Ovary (tissue), 9 donors: Measurements from ENCODE around the gene XPNPEP2. TPM values are rescaled to one million over a fixed set of nuclear protein-coding genes. Genes with fewer than 3 reads are reported as not detected.

Experiments
- DNase-seq, 5 donors: peaks; one replicate each; pipeline ENCODE4 v3.0.0-alpha.2; 2019 to 2020
- H3K27ac ChIP-seq, 2 donors: fragments of 200-600 bp; one replicate each; pipeline versions ENCODE4 v1.5.1 to v1.8.0; 2019 to 2022
- H3K27me3 ChIP-seq: fragments of 200-600 bp; one replicate; pipeline ENCODE4 v1.8.0; 2022
- H3K36me3 ChIP-seq: fragments of 200-600 bp; sonication (generic); one replicate; pipeline ENCODE4 v1.5.1; 2019
- H3K4me1 ChIP-seq: one replicate; pipeline ENCODE4 v1.8.1; 2013; ENCODE audit warnings: mild to moderate bottlenecking, moderate library complexity; ENCODE audit not compliant: insufficient read depth
- H3K4me3 ChIP-seq: fragments of 200-600 bp; sonication (generic); one replicate; pipeline ENCODE4 v1.5.1; 2017
- H3K9me3 ChIP-seq, 2 donors: fragments of 200-600 bp in 1 of 2; sonication (generic) in 1 of 2; one replicate each; pipeline versions ENCODE4 v1.5.1 to v1.8.1; 2013 to 2019; ENCODE audit warnings: mild to moderate bottlenecking in 1 of 2, moderate library complexity in 1 of 2
- EP300 ChIP-seq: sonication (generic); formaldehyde crosslinking; IDR thresholded peaks from one replicate; pipeline ENCODE4 v1.6.1; 2017; ENCODE audit warnings: antibody characterized with exemption
- POLR2A ChIP-seq: fragments of 450-650 bp; IDR thresholded peaks from one replicate; pipeline ENCODE4 v1.6.1; 2017; ENCODE audit warnings: antibody characterized with exemption, mild to moderate bottlenecking, moderate library complexity
- WGBS, 3 donors: extraction: QIAGEN DNeasy Blood & Tissue Kit in 1 of 3; methylation state at CpG; one replicate each; pipeline versions ENCODE4 v1.1.5 to v1.1.7; 2013 to 2017; 5-methylcytosine and 5-hydroxymethylcytosine counted together
- intact Hi-C, 4 donors: fragments of 100-400 bp; cut with DNase I; formaldehyde crosslinking; loops; one replicate each; pipeline versions ENCODE4 v1.11.0 to v1.15.1; 2022 to 2023
- polyA plus RNA-seq, 2 donors: library from polyadenylated mRNA; stranded (reverse); fragments of 200-250 nt in 1 of 2; fragments of 350-450 nt in 1 of 2; fragmentation: Illumina TruSeq in 1 of 2; extraction: RNeasy Lipid Tissue Mini Kit (QIAGEN cat#74804) in 1 of 2; gene quantifications; one replicate each; pipeline ENCODE4 v1.2.3, GENCODE V29; 2013 to 2014
- total RNA-seq, 7 donors: library from RNA; depleted of rRNA in 2 of 7; stranded (reverse); fragments of >200 nt in 2 of 7; fragmentation: NEBNext Ultra II Directional in 3 of 7; extraction: Animal tissue kit (Norgen Biotek cat#: 25700) in 3 of 7; gene quantifications; one replicate each; pipeline versions ENCODE4 v1.1.0 to v1.2.4, GENCODE V29; 2016 to 2023
- TF ChIP-seq, protein P1 (sequence below), 3 donors: fragments of 450-650 bp in 2 of 3; fragments of 200-600 bp in 1 of 3; IDR thresholded peaks; one replicate each; pipeline versions ENCODE4 v1.5.1 to v1.8.0; 2016 to 2022; ENCODE audit warnings: antibody characterized with exemption in 3 of 3, mild to moderate bottlenecking in 1 of 3
- donor health status: DM: no; HTN: no; CAD: no; lungs with moderate emphysema.
- donor health status: DM: no; HTN: no; CAD: no.
- donor health status: Bipolar disorder and iron deficiency.
- donor health status: DM: yes; HTN: yes; CAD: no.
- donor health status: DM: no; HTN: no; CAD: no.
- donor health status: DM: yes; HTN: yes; CAD: no.

XPNPEP2 gene
- total and polyA plus RNA-seq, 9 donors = 0.28 to 6.4 (median 1.4) TPM

DNA sequence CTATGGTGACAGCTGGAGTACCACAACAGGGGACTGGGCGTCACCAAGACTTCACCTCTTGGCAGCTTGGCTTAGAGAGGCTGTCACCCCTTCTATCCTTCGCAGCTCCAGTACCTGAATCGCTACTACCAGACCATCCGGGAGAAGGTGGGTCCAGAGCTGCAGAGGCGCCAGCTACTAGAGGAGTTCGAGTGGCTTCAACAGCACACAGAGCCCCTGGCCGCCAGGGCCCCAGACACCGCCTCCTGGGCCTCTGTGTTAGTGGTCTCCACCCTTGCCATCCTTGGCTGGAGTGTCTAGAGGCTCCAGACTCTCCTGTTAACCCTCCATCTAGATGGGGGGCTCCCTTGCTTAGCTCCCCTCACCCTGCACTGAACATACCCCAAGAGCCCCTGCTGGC is 29.4 kb downstream of the XPNPEP2 start:
- whole genome bisulfite sequencing, 3 donors = 78 to 90% (median 90%) methylated on average over 8 of the region's 8 CpGs
- no peak for DNase-seq
- Histone ChIP-seq H3K27me3 (no peaks in the 10 kb centered on the region), H3K9me3 (no peaks in the 10 kb centered on the region), H3K36me3 (no peaks in the 10 kb centered on the region), H3K4me3 (no peak overlapping the region), H3K27ac (no peak overlapping the region), H3K4me1 (no peaks in the 10 kb centered on the region)
- TF ChIP-seq POLR2A (no peak), EP300 (no peak)
- TF ChIP-seq, protein P1, sequence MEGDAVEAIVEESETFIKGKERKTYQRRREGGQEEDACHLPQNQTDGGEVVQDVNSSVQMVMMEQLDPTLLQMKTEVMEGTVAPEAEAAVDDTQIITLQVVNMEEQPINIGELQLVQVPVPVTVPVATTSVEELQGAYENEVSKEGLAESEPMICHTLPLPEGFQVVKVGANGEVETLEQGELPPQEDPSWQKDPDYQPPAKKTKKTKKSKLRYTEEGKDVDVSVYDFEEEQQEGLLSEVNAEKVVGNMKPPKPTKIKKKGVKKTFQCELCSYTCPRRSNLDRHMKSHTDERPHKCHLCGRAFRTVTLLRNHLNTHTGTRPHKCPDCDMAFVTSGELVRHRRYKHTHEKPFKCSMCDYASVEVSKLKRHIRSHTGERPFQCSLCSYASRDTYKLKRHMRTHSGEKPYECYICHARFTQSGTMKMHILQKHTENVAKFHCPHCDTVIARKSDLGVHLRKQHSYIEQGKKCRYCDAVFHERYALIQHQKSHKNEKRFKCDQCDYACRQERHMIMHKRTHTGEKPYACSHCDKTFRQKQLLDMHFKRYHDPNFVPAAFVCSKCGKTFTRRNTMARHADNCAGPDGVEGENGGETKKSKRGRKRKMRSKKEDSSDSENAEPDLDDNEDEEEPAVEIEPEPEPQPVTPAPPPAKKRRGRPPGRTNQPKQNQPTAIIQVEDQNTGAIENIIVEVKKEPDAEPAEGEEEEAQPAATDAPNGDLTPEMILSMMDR (IDR thresholded peaks at IDR 0.05) = no peak
- intact Hi-C loops = no loop called here

DNA sequence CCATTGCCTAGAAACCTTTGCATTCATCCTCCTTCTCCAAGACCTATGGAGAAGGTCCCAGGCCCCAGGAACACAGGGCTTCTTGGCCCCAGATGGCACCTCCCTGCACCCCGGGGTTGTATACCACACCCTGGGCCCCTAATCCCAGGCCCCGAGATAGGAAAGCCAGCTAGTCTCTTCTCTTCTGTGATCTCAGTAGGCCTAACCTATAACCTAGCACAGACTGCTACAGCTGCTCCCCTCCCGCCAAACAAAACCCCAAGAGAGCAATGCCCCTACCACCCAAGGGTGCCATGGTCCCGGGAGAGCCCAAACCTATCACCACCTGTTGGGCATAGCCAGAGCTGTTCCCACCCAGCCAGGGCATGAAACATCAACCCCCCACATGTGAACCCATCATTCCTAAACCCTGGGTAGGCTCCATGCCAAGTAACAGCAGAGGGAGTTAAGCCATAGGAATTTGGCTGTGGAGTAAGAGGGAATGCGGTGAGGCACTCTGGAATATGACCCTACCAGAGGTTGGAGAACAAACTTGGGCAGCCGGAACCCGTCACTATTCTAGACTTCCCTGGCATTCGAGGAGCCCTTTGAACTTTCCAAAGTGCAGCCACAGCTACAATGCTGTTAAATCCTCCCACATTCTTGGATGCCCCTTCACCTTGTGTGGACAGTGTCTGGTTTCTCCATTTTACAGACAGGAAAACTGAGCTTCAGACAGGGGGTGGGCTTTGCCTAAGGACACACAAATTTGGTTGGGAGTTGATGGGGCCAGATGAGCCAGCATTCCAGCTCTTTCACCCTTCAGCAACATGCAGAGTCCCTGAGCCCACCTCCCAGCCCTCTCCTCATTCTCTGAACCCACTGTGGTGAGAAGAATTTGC is 30.0 kb downstream of the XPNPEP2 start:
- H3K4me3 ChIP-seq = no peak overlapping the region

DNA sequence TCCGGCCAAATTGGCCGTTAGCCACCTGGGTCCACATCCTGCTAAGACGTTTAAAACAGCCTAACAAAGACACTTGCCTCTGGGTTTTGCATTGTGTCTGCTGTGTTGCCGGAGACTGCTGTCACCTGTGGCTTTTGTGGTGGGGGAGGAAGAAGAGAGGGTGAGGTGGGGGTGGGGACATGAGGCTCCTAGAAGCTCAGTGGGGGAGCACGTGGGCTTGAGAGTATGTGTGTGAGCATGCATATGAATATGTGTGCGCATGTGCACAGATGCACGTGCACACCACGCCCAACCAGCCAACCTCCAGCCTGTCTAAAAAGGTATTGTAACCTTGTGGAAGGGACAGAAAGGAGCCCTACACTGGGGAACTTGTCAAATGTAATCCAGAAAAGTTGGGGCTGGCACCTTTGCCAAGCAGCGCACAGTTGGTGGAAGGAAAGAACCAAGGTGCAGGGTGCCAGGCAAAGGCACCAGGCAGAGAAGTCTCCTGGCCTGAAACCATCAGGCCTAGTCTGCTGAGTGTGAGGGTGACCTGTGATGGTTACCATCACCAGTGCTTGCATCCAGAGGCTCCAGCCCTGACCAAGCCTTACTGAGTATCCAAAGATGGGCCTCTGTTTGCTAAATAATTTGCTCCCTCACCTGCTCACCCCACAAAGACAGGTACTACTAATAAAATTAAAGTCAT is 30.8 kb downstream of the XPNPEP2 start:
- Histone ChIP-seq H3K4me3 (no peak overlapping the region), H3K9me3 (no peaks in the 10 kb centered on the region), H3K4me1 (no peaks in the 10 kb centered on the region), H3K36me3 (no peaks in the 10 kb centered on the region), H3K27me3 (no peaks in the 10 kb centered on the region), H3K27ac (no peak overlapping the region)
- intact Hi-C loops = no loop called here
- WGBS, 3 donors = 63 to 70% (median 68%) methylated on average over 9 of the region's 9 CpGs
- DNase-seq = no peak
- no peak for TF ChIP-seq EP300
- TF ChIP-seq, protein P1 (IDR thresholded peaks at IDR 0.05) = no peak
- no peak for TF ChIP-seq POLR2A

More for the DNA sequence above, 30.0 kb downstream of the XPNPEP2 start:
- TF ChIP-seq POLR2A (no peak), EP300 (no peak)
- TF ChIP-seq, protein P1 (IDR thresholded peaks at IDR 0.05) = no peak
- H3K9me3 ChIP-seq = no peaks in the 10 kb centered on the region
- H3K4me1 ChIP-seq = no peaks in the 10 kb centered on the region
- H3K27ac ChIP-seq = no peak overlapping the region
- DNase-seq = no peak
- intact Hi-C loops = no loop called here
- 67 to 73% (median 70%) methylated on average over 8 of the region's 8 CpGs for WGBS, 3 donors
- no peaks in the 10 kb centered on the region for H3K27me3 ChIP-seq
- no peaks in the 10 kb centered on the region for H3K36me3 ChIP-seq

DNA sequence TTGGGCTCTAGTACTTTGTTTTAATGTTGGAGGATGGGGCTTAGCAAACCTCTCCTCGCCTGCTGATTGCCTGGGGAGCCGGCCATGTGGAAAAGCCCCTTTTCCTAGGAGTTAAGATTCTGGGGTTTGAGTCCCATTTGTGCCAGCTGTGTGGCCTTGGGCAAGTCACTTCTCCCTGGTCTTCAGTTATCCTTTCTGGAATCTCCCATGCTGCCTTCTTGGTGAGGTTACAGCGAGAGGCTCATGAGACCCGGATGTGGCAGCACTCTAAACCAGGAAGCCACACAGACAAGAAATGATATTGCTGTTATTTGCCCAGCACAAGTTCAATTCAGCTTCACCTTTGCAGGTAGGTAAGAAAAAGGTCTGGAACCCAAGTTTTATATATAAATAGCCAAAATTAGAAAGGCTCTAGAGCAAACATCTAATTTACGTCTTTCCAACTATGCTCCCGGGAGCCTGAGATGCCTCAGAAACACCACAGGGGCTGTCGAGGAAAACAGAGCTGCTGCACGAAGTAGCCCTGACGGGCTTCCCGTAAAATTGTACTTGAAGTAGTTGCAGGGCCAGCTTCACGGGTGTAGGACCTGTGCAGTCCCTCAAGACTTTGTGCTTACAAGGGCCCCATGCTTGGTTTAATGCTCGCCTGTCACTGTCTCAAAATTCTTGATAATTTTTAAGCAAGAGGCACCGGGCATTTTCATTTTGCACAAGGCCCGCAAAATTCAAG is 32.7 kb downstream of the XPNPEP2 start:
- TF ChIP-seq, protein P1 (IDR thresholded peaks at IDR 0.05) = no peak
- TF ChIP-seq POLR2A (no peak), EP300 (no peak)
- WGBS, 3 donors = 70 to 73% (median 70%) methylated on average over 14 of the region's 14 CpGs
- H3K36me3 ChIP-seq = no peaks in the 10 kb centered on the region

More for the DNA sequence above, 32.7 kb downstream of the XPNPEP2 start:
- intact Hi-C loops = no loop called here
- Histone ChIP-seq H3K9me3 (no peaks in the 10 kb centered on the region), H3K4me1 (no peaks in the 10 kb centered on the region), H3K27me3 (no peaks in the 10 kb centered on the region), H3K4me3 (no peak overlapping the region), H3K27ac (no peak overlapping the region)
- no peak for DNase-seq
